ENCODE measurements around the gene FEM1A. TPM values are rescaled to one million over a fixed set of nuclear protein-coding genes. Genes with fewer than 3 reads are reported as not detected.
"Not testable (repeated sequence)": the region's sequence is repeated elsewhere in the genome, so short reads cannot be mapped to it uniquely, and the experiment has no call there.

Gene FEM1A
- total RNA-seq (11.9 TPM), polyA plus RNA-seq (1 to 10 TPM; 2.2 to 4.0 (median 2.7) TPM)

- DNase-seq: peak; percentile 99 to 100 (median 100)
- H3K27ac Mint-ChIP-seq: peak within 1 kb of the TSS; percentile 85 to 94 (median 93)
Measured at GRCh38 chr19:4791183-4792018, at the start of gene FEM1A. Gene FEM1A (plus strand): TSS chr19:4791734. CDS start chr19:4791855, 121 bp downstream.

GRCh38 chr19:4742723-4743646 is 48.5 kb upstream of the FEM1A start:
- H3K4me1 ChIP-seq (ENCODE audit: control insufficient read depth, insufficient read depth, low read length, poor library complexity, severe bottlenecking): no peaks in the 10 kb centered on the region
- DNase-seq (no peak), ATAC-seq (ENCODE audit: low read depth in 2 of 2) (no peak)
- H3K27me3 Mint-ChIP-seq: peaks cover 26% of the 10 kb centered on the region
- no peak overlapping the region for H3K4me3 ChIP-seq (ENCODE audit: low read depth, low read length)
- H3K27ac Mint-ChIP-seq: no peak overlapping the region
- H3K4me1 Mint-ChIP-seq: no peaks in the 10 kb centered on the region
- H3K27me3 ChIP-seq (ENCODE audit: control insufficient read depth, insufficient read depth, low read length): no peaks in the 10 kb centered on the region
- no peak overlapping the region for H3K4me3 Mint-ChIP-seq
- no peaks in the 10 kb centered on the region for H3K36me3 ChIP-seq (ENCODE audit: control insufficient read depth, insufficient read depth, low read length)
- no peak overlapping the region for H3K27ac ChIP-seq (ENCODE audit: insufficient read depth, low read length, poor library complexity, severe bottlenecking)
- no peaks in the 10 kb centered on the region for H3K9me3 ChIP-seq (ENCODE audit: control insufficient read depth in 2 of 2, low read length in 2 of 2)
- no peaks in the 10 kb centered on the region for H3K9me3 Mint-ChIP-seq
- H3K36me3 Mint-ChIP-seq: no peaks in the 10 kb centered on the region

More at GRCh38 chr19:4791183-4792018, at the start of gene FEM1A:
- Histone ChIP-seq H3K4me1 (ENCODE audit: control insufficient read depth, insufficient read depth, low read length, poor library complexity, severe bottlenecking) (peaks cover 28% of the 10 kb centered on the region), H3K4me3 (ENCODE audit: low read depth, low read length) (peak within 1 kb of the TSS; percentile 81), H3K36me3 (ENCODE audit: control insufficient read depth, insufficient read depth, low read length) (peaks cover 28% of the 10 kb centered on the region), H3K9me3 (ENCODE audit: control insufficient read depth in 2 of 2, low read length in 2 of 2) (no peaks in the 10 kb centered on the region), H3K27ac (ENCODE audit: insufficient read depth, low read length, poor library complexity, severe bottlenecking) (peak within 1 kb of the TSS; percentile 92), H3K27me3 (ENCODE audit: control insufficient read depth, insufficient read depth, low read length) (no peaks in the 10 kb centered on the region)
- peaks cover 1% of the 10 kb centered on the region for H3K36me3 Mint-ChIP-seq
- H3K4me3 Mint-ChIP-seq: peak within 1 kb of the TSS; percentile 74 to 92 (median 85)
- H3K4me1 Mint-ChIP-seq: peaks cover 0 to 46% (median 5%) of the 10 kb centered on the region in 4 donors
- ATAC-seq (ENCODE audit: low read depth in 2 of 2): peak; percentile 94 to 95
- H3K9me3 Mint-ChIP-seq: no peaks in the 10 kb centered on the region
- peaks cover 4% of the 10 kb centered on the region for H3K27me3 Mint-ChIP-seq

GRCh38 chr19:4744451-4745174 is 46.9 kb upstream of the FEM1A start:
- H3K27ac ChIP-seq (ENCODE audit: insufficient read depth, low read length, poor library complexity, severe bottlenecking): no peak overlapping the region
- Mint-ChIP-seq H3K9me3 (peaks cover 0 to 1% (median 0%) of the 10 kb centered on the region in 7 donors), H3K4me3 (no peak overlapping the region), H3K36me3 (no peaks in the 10 kb centered on the region), H3K27me3 (peaks cover 31% of the 10 kb centered on the region), H3K27ac (no peak overlapping the region), H3K4me1 (no peaks in the 10 kb centered on the region)
- ATAC-seq (ENCODE audit: low read depth in 2 of 2) (no peak), DNase-seq (no peak)
- H3K4me1 ChIP-seq (ENCODE audit: control insufficient read depth, insufficient read depth, low read length, poor library complexity, severe bottlenecking): no peaks in the 10 kb centered on the region
- no peaks in the 10 kb centered on the region for H3K9me3 ChIP-seq (ENCODE audit: control insufficient read depth in 2 of 2, low read length in 2 of 2)
- no peaks in the 10 kb centered on the region for H3K27me3 ChIP-seq (ENCODE audit: control insufficient read depth, insufficient read depth, low read length)
- H3K4me3 ChIP-seq (ENCODE audit: low read depth, low read length): no peak overlapping the region
- H3K36me3 ChIP-seq (ENCODE audit: control insufficient read depth, insufficient read depth, low read length): no peaks in the 10 kb centered on the region

GRCh38 chr19:4745175-4745574 is 46.4 kb upstream of the FEM1A start:
- H3K9me3 ChIP-seq (ENCODE audit: control insufficient read depth in 2 of 2, low read length in 2 of 2); H3K27ac Mint-ChIP-seq; H3K27ac ChIP-seq (ENCODE audit: insufficient read depth, low read length, poor library complexity, severe bottlenecking); DNase-seq; H3K4me1 Mint-ChIP-seq; H3K4me3 ChIP-seq (ENCODE audit: low read depth, low read length); H3K36me3 Mint-ChIP-seq; H3K27me3 ChIP-seq (ENCODE audit: control insufficient read depth, insufficient read depth, low read length); ATAC-seq (ENCODE audit: low read depth in 2 of 2); H3K9me3 Mint-ChIP-seq; H3K4me1 ChIP-seq (ENCODE audit: control insufficient read depth, insufficient read depth, low read length, poor library complexity, severe bottlenecking); H3K4me3 Mint-ChIP-seq; H3K36me3 ChIP-seq (ENCODE audit: control insufficient read depth, insufficient read depth, low read length): not testable (repeated sequence)
- H3K27me3 Mint-ChIP-seq: peaks cover 36% of the 10 kb centered on the region

GRCh38 chr19:4745986-4746385 is 45.5 kb upstream of the FEM1A start:
- Mint-ChIP-seq H3K9me3 (peaks cover 0 to 1% (median 0%) of the 10 kb centered on the region in 7 donors), H3K27me3 (peaks cover 38% of the 10 kb centered on the region), H3K36me3 (no peaks in the 10 kb centered on the region), H3K4me3 (no peak overlapping the region), H3K27ac (no peak overlapping the region), H3K4me1 (no peaks in the 10 kb centered on the region)
- Histone ChIP-seq H3K9me3 (ENCODE audit: control insufficient read depth in 2 of 2, low read length in 2 of 2) (no peaks in the 10 kb centered on the region), H3K4me1 (ENCODE audit: control insufficient read depth, insufficient read depth, low read length, poor library complexity, severe bottlenecking) (no peaks in the 10 kb centered on the region), H3K27me3 (ENCODE audit: control insufficient read depth, insufficient read depth, low read length) (no peaks in the 10 kb centered on the region), H3K27ac (ENCODE audit: insufficient read depth, low read length, poor library complexity, severe bottlenecking) (no peak overlapping the region), H3K4me3 (ENCODE audit: low read depth, low read length) (no peak overlapping the region), H3K36me3 (ENCODE audit: control insufficient read depth, insufficient read depth, low read length) (no peaks in the 10 kb centered on the region)
- ATAC-seq (ENCODE audit: low read depth in 2 of 2) (no peak), DNase-seq (no peak)

GRCh38 chr19:4748185-4748584 is 43.3 kb upstream of the FEM1A start:
- Mint-ChIP-seq H3K27me3 (peaks cover 39% of the 10 kb centered on the region), H3K4me3 (no peak overlapping the region), H3K4me1 (no peaks in the 10 kb centered on the region), H3K9me3 (peaks cover 0 to 1% (median 0%) of the 10 kb centered on the region in 7 donors), H3K36me3 (no peaks in the 10 kb centered on the region), H3K27ac (no peak overlapping the region)
- Histone ChIP-seq H3K27me3 (ENCODE audit: control insufficient read depth, insufficient read depth, low read length) (no peaks in the 10 kb centered on the region), H3K4me1 (ENCODE audit: control insufficient read depth, insufficient read depth, low read length, poor library complexity, severe bottlenecking) (no peaks in the 10 kb centered on the region), H3K4me3 (ENCODE audit: low read depth, low read length) (no peak overlapping the region), H3K9me3 (ENCODE audit: control insufficient read depth in 2 of 2, low read length in 2 of 2) (no peaks in the 10 kb centered on the region), H3K27ac (ENCODE audit: insufficient read depth, low read length, poor library complexity, severe bottlenecking) (no peak overlapping the region), H3K36me3 (ENCODE audit: control insufficient read depth, insufficient read depth, low read length) (no peaks in the 10 kb centered on the region)
- no peak for ATAC-seq (ENCODE audit: low read depth in 2 of 2)
- DNase-seq: no peak

GRCh38 chr19:4748589-4748988 is 42.9 kb upstream of the FEM1A start:
- Histone ChIP-seq H3K4me1 (ENCODE audit: control insufficient read depth, insufficient read depth, low read length, poor library complexity, severe bottlenecking) (no peaks in the 10 kb centered on the region), H3K4me3 (ENCODE audit: low read depth, low read length) (no peak overlapping the region), H3K9me3 (ENCODE audit: control insufficient read depth in 2 of 2, low read length in 2 of 2) (no peaks in the 10 kb centered on the region), H3K27me3 (ENCODE audit: control insufficient read depth, insufficient read depth, low read length) (no peaks in the 10 kb centered on the region), H3K36me3 (ENCODE audit: control insufficient read depth, insufficient read depth, low read length) (no peaks in the 10 kb centered on the region), H3K27ac (ENCODE audit: insufficient read depth, low read length, poor library complexity, severe bottlenecking) (no peak overlapping the region)
- H3K9me3 Mint-ChIP-seq: peaks cover 0 to 1% (median 0%) of the 10 kb centered on the region in 7 donors
- peaks cover 39% of the 10 kb centered on the region for H3K27me3 Mint-ChIP-seq
- no peaks in the 10 kb centered on the region for H3K36me3 Mint-ChIP-seq
- no peak overlapping the region for H3K27ac Mint-ChIP-seq
- no peak overlapping the region for H3K4me3 Mint-ChIP-seq
- DNase-seq: no peak
- no peak for ATAC-seq (ENCODE audit: low read depth in 2 of 2)
- H3K4me1 Mint-ChIP-seq: no peaks in the 10 kb centered on the region

Data from CD4-positive, CD25-positive, alpha-beta regulatory T cell (primary cell).